UCSD-AML1 (cell line): ENCODE measurements around the gene PLXND1.
A peak's percentile ranks its signal among the peaks of the same experiment; 100 is the strongest.
"Not testable (repeated sequence)": the region's sequence is repeated elsewhere in the genome, so short reads cannot be mapped to it uniquely, and the experiment has no call there.

Experiments used
- DNase-seq: peaks from one replicate; lab custom pipeline; 2025; ENCODE audit not compliant: unreplicated experiment; lab: John Stamatoyannopoulos, UW

Gene PLXND1

GRCh38 chr3:129606636-129607390, at the start of gene PLXND1:
Gene PLXND1 (minus strand): TSS chr3:129606676. CDS start chr3:129606639, 37 bp downstream.
- peak; percentile 85 for DNase-seq

- no peak for DNase-seq
Measured at GRCh38 chr3:129655291-129655700, 48.8 kb upstream of the PLXND1 start.

- no peak for DNase-seq
Measured at GRCh38 chr3:129654131-129654530, 47.7 kb upstream of the PLXND1 start.

- DNase-seq = no peak
Measured at GRCh38 chr3:129653019-129653418, 46.5 kb upstream of the PLXND1 start.

GRCh38 chr3:129651435-129652202, 45.1 kb upstream of the PLXND1 start:
- DNase-seq = no peak

- DNase-seq = peak; percentile 39
Measured at GRCh38 chr3:129650256-129650872, 43.9 kb upstream of the PLXND1 start.

- DNase-seq = no peak
Measured at GRCh38 chr3:129648391-129648790, 41.9 kb upstream of the PLXND1 start.

- DNase-seq = peak; percentile 11
Measured at GRCh38 chr3:129645286-129645685, 38.8 kb upstream of the PLXND1 start.

- DNase-seq = no peak
Measured at GRCh38 chr3:129644836-129645235, 38.4 kb upstream of the PLXND1 start.

- DNase-seq = not testable (repeated sequence)
Measured at GRCh38 chr3:129641567-129642260, 35.2 kb upstream of the PLXND1 start.

- not testable (repeated sequence) for DNase-seq
Measured at GRCh38 chr3:129640985-129641384, 34.5 kb upstream of the PLXND1 start.

- DNase-seq = no peak
Measured at GRCh38 chr3:129638481-129638880, 32.0 kb upstream of the PLXND1 start.

- no peak for DNase-seq
Measured at GRCh38 chr3:129636082-129636481, 29.6 kb upstream of the PLXND1 start.

GRCh38 chr3:129635656-129636055, 29.2 kb upstream of the PLXND1 start:
- no peak for DNase-seq

- no peak for DNase-seq
Measured at GRCh38 chr3:129633751-129634481, 27.4 kb upstream of the PLXND1 start.

GRCh38 chr3:129632977-129633376, 26.5 kb upstream of the PLXND1 start:
- no peak for DNase-seq

GRCh38 chr3:129632556-129632955, 26.1 kb upstream of the PLXND1 start:
- no peak for DNase-seq

GRCh38 chr3:129632056-129632455, 25.6 kb upstream of the PLXND1 start:
- no peak for DNase-seq

- no peak for DNase-seq
Measured at GRCh38 chr3:129629011-129629410, 22.5 kb upstream of the PLXND1 start.

- no peak for DNase-seq
Measured at GRCh38 chr3:129628169-129628522, 21.7 kb upstream of the PLXND1 start.
